MM.1S (cell line): Measurements from ENCODE around the gene HSPG2.

ENCODE experiments used
- DNase-seq: peaks from one replicate; pipeline ENCODE4 v3.0.0-alpha.2; 2015
- H2AFZ ChIP-seq: fragments of 300-600 bp; sonication (generic); 2 replicates; pipeline ENCODE4 v1.6.0; 2016; ENCODE audit warnings: antibody characterized with exemption, low read length
- H3F3A ChIP-seq: fragments of 300-600 bp; sonication (generic); 2 replicates; pipeline ENCODE4 v1.6.1; 2016; ENCODE audit warnings: mild to moderate bottlenecking, antibody characterized with exemption, low read length, moderate library complexity, mixed read lengths; ENCODE audit not compliant: insufficient read depth
- H3K27ac ChIP-seq: fragments of 300-600 bp; sonication (generic); 2 replicates; pipeline ENCODE4 v1.5.1; 2016; ENCODE audit warnings: mild to moderate bottlenecking, low read length
- H3K27me3 ChIP-seq: fragments of 300-600 bp; sonication (generic); replicated peaks from 2 replicates; pipeline ENCODE4 v1.6.0; 2016; ENCODE audit warnings: low read length; ENCODE audit not compliant: insufficient read depth
- H3K36me3 ChIP-seq: fragments of 300-600 bp; sonication (generic); replicated peaks from 2 replicates; pipeline ENCODE4 v1.6.1; 2016; ENCODE audit warnings: mild to moderate bottlenecking, low read length, mixed read lengths; ENCODE audit not compliant: insufficient read depth
- H3K4me1 ChIP-seq: fragments of 300-600 bp; sonication (generic); 2 replicates; pipeline ENCODE4 v1.6.1; 2016; ENCODE audit warnings: low read length, mixed read lengths
- H3K4me2 ChIP-seq: fragments of 300-600 bp; sonication (generic); 2 replicates; pipeline ENCODE4 v1.6.0; 2016; ENCODE audit warnings: low read depth, low read length
- H3K4me3 ChIP-seq: fragments of 300-600 bp; sonication (generic); 2 replicates; pipeline ENCODE4 v1.5.1; 2016; ENCODE audit warnings: low read length, mixed read lengths
- H3K79me2 ChIP-seq: fragments of 300-600 bp; sonication (generic); 2 replicates; pipeline ENCODE4 v1.6.1; 2016; ENCODE audit warnings: mixed run types, low read length, mixed read lengths
- H3K9ac ChIP-seq: fragments of 300-600 bp; sonication (generic); 2 replicates; pipeline ENCODE4 v1.6.1; 2016; ENCODE audit warnings: low read length, mixed read lengths
- H3K9me2 ChIP-seq: fragments of 300-600 bp; sonication (generic); replicated peaks from 2 replicates; pipeline ENCODE4 v1.6.1; 2016; ENCODE audit warnings: mild to moderate bottlenecking, low read length, mixed read lengths; ENCODE audit not compliant: insufficient read depth
- H3K9me3 ChIP-seq: fragments of 300-600 bp; sonication (generic); replicated peaks from 2 replicates; pipeline ENCODE4 v1.6.1; 2016; ENCODE audit warnings: mild to moderate bottlenecking, low read length, mixed read lengths; ENCODE audit not compliant: insufficient read depth
- H4K20me1 ChIP-seq: fragments of 300-600 bp; sonication (generic); 2 replicates; pipeline ENCODE4 v1.6.1; 2016; ENCODE audit warnings: mild to moderate bottlenecking, low read length, moderate library complexity, mixed read lengths; ENCODE audit not compliant: insufficient read depth
- EZH2 ChIP-seq: fragments of 300-600 bp; sonication (generic); optimal IDR thresholded peaks from 2 replicates; pipeline ENCODE3; 2017; ENCODE audit warnings: low read depth, mild to moderate bottlenecking, antibody characterized with exemption, low read length, mixed read lengths
- EZH2phosphoT487 ChIP-seq: fragments of 300-600 bp; sonication (generic); IDR thresholded peaks from 2 replicates; pipeline ENCODE4 v1.6.1; 2018; ENCODE audit warnings: antibody characterized with exemption, low read length
- TF ChIP-seq, protein P1 (sequence below): fragments of 300-600 bp; sonication (generic); IDR thresholded peaks from 2 replicates; pipeline ENCODE4 v1.5.1; 2016; ENCODE audit warnings: antibody characterized with exemption, low read length, mixed read lengths

Gene HSPG2

DNA sequence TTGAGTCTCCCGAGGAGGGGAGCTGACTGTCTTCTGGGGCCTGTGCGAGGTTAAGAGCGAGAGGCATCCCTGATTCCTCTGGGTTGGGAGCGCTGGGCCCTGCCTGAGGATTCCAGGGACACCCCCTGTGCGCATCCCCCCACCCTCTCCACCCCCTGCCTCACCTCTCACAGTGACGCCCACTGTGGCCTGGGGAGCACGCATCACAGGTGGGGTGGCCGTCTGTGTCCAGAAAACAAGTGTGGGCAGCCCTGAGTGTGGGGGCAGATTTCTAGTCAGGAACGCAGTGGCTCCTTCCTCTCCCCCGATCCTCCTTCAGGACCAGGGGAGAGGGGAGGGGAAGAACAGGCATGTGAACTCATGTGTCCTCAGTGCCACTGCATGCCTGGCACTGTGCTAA lies 63.3 kb downstream of the HSPG2 start:
- no peaks in the 10 kb centered on the region for H3K9me2 ChIP-seq
- TF ChIP-seq EZH2 (no peak), EZH2phosphoT487 (no peak)
- TF ChIP-seq, protein P1, sequence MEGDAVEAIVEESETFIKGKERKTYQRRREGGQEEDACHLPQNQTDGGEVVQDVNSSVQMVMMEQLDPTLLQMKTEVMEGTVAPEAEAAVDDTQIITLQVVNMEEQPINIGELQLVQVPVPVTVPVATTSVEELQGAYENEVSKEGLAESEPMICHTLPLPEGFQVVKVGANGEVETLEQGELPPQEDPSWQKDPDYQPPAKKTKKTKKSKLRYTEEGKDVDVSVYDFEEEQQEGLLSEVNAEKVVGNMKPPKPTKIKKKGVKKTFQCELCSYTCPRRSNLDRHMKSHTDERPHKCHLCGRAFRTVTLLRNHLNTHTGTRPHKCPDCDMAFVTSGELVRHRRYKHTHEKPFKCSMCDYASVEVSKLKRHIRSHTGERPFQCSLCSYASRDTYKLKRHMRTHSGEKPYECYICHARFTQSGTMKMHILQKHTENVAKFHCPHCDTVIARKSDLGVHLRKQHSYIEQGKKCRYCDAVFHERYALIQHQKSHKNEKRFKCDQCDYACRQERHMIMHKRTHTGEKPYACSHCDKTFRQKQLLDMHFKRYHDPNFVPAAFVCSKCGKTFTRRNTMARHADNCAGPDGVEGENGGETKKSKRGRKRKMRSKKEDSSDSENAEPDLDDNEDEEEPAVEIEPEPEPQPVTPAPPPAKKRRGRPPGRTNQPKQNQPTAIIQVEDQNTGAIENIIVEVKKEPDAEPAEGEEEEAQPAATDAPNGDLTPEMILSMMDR, result no peak
- H3F3A ChIP-seq, result no peaks in the 10 kb centered on the region
- no peaks in the 10 kb centered on the region for H3K4me1 ChIP-seq
- no peak overlapping the region for H3K4me3 ChIP-seq
- H3K79me2 ChIP-seq, result no peaks in the 10 kb centered on the region
- H3K36me3 ChIP-seq, result no peaks in the 10 kb centered on the region
- H2AFZ ChIP-seq, result no peak overlapping the region
- H3K27me3 ChIP-seq, result no peaks in the 10 kb centered on the region
- no peaks in the 10 kb centered on the region for H3K9me3 ChIP-seq
- H3K4me2 ChIP-seq, result no peak overlapping the region
- H4K20me1 ChIP-seq, result no peaks in the 10 kb centered on the region
- no peak for DNase-seq
- no peak overlapping the region for H3K9ac ChIP-seq
- H3K27ac ChIP-seq, result no peak overlapping the region

DNA sequence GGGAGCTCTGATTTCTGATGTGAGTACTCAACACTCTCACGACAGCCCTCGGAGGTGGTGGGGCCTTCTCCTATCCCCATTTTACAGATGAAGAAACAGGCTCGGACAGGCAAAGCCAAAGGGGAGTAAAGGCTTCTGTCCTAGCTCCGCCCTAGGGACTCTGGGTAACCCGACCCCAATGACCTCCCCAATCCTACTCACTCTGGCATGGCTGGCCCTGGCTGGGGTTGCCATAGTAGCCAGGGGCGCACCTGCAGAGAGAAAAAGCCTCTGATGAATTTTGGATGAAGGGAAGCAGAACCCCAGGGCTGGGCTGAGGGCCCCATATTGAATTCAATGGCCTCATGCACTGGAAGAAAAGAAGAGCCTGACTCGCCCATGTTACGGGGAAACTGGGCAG lies 63.9 kb downstream of the HSPG2 start:
- H3K36me3 ChIP-seq, result no peaks in the 10 kb centered on the region

DNA sequence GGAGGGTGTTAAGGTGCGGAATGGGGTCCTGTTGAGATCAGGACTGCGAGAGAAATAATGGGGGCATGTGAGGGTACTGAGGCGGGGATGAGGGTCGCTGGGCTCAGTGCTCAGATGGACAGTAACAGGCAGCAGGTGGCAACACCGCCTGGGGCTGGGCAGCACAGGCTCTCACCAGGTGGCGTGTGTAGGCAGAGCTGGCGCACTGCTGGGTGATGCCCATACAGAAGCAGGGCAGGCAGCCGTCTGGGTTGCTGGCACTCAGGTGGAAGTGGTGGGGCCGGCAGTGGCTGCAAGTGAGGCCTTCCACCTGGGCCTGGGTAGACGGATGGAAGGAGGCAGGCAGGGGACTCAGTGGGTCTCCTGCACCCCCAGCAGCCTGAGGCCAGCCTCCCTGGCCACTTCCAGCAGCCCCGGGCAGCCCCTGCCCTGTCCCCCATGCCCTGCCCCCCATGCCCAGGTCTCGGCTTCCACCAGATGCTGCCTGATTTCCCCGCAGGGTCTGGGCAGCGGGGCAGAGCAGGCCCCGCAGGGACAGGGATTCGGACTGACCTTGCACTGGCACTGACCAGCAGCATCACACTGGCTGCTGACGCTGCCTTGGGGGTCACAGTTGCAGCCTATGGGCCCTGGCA lies 64.5 kb downstream of the HSPG2 start:
- Histone ChIP-seq H3K9me3 (no peaks in the 10 kb centered on the region), H4K20me1 (no peaks in the 10 kb centered on the region), H3K9ac (no peak overlapping the region), H3K4me1 (peaks cover 4% of the 10 kb centered on the region), H3K4me2 (no peak overlapping the region), H3K27me3 (no peaks in the 10 kb centered on the region), H3K79me2 (no peaks in the 10 kb centered on the region), H3K9me2 (no peaks in the 10 kb centered on the region), H3K36me3 (no peaks in the 10 kb centered on the region), H3K4me3 (no peak overlapping the region), H3K27ac (no peak overlapping the region), H3F3A (no peaks in the 10 kb centered on the region), H2AFZ (no peak overlapping the region)
- no peak for DNase-seq
- TF ChIP-seq EZH2phosphoT487, result no peak
- TF ChIP-seq EZH2, result no peak
- TF ChIP-seq, protein P1, result no peak

More for the DNA sequence above, 63.9 kb downstream of the HSPG2 start:
- H2AFZ ChIP-seq, result no peak overlapping the region
- no peaks in the 10 kb centered on the region for H3K9me2 ChIP-seq
- no peaks in the 10 kb centered on the region for H3K79me2 ChIP-seq
- no peak overlapping the region for H3K9ac ChIP-seq
- H3K27ac ChIP-seq, result no peak overlapping the region
- DNase-seq, result no peak
- H3K27me3 ChIP-seq, result no peaks in the 10 kb centered on the region
- H4K20me1 ChIP-seq, result no peaks in the 10 kb centered on the region
- H3F3A ChIP-seq, result no peaks in the 10 kb centered on the region
- TF ChIP-seq, protein P1, result no peak
- TF ChIP-seq EZH2phosphoT487 (no peak), EZH2 (no peak)
- no peaks in the 10 kb centered on the region for H3K4me1 ChIP-seq
- H3K4me2 ChIP-seq, result no peak overlapping the region
- H3K9me3 ChIP-seq, result no peaks in the 10 kb centered on the region
- no peak overlapping the region for H3K4me3 ChIP-seq
